Omental fat pad (tissue), 4 donors: Measurements from ENCODE around the gene ETV5. TPM values are rescaled to one million over a fixed set of nuclear protein-coding genes. Genes with fewer than 3 reads are reported as not detected.

ENCODE experiments used
- ATAC-seq: fragments of 150-250 bp; one replicate; pipeline ENCODE4 v1.9.1; 2016; ENCODE audit warnings: mild to moderate bottlenecking, moderate library complexity; ENCODE audit not compliant: low FRiP score
- DNase-seq: peaks from one replicate; pipeline ENCODE4 v3.0.0-alpha.2; 2019; ENCODE audit warnings: low spot score
- total RNA-seq, 4 donors: library from RNA; depleted of rRNA; stranded (reverse); fragments of >200 nt; gene quantifications; one replicate each; pipeline ENCODE4 v1.1.0, GENCODE V29; 2016
- TF ChIP-seq, protein P1 (sequence below), 3 donors: fragments of 450-650 bp; IDR thresholded peaks; one replicate each; pipeline ENCODE4 v1.5.1; 2016 to 2017; ENCODE audit warnings: antibody characterized with exemption in 3 of 3, mild to moderate bottlenecking in 3 of 3, moderate library complexity in 2 of 3

Gene ETV5
- total RNA-seq, 4 donors from 2014 or later, result 10.3 to 23.3 (median 14.5) TPM

DNA sequence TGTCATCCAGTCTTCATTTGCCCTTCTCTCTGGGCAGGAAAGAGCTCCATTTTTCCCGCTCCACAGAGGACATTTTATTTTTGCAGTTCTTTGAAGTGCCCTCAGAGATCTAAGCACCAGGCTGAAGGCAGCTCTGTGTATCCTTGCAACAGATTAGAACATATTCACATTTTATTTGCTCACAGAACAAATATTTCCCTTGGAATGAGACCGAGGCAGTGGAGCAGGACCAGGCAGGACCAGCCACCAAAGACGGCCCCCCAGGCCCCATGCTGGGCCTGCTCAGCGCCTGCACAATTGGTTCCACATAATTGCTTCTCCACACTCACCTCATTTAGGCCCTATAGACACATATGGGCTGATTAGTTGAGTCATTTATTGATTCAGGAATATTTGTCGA is 15.7 kb upstream of the ETV5 start:
- DNase-seq, result no peak
- no peak for ATAC-seq
- TF ChIP-seq, protein P1, sequence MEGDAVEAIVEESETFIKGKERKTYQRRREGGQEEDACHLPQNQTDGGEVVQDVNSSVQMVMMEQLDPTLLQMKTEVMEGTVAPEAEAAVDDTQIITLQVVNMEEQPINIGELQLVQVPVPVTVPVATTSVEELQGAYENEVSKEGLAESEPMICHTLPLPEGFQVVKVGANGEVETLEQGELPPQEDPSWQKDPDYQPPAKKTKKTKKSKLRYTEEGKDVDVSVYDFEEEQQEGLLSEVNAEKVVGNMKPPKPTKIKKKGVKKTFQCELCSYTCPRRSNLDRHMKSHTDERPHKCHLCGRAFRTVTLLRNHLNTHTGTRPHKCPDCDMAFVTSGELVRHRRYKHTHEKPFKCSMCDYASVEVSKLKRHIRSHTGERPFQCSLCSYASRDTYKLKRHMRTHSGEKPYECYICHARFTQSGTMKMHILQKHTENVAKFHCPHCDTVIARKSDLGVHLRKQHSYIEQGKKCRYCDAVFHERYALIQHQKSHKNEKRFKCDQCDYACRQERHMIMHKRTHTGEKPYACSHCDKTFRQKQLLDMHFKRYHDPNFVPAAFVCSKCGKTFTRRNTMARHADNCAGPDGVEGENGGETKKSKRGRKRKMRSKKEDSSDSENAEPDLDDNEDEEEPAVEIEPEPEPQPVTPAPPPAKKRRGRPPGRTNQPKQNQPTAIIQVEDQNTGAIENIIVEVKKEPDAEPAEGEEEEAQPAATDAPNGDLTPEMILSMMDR (IDR thresholded peaks at IDR 0.05), result no peak

DNA sequence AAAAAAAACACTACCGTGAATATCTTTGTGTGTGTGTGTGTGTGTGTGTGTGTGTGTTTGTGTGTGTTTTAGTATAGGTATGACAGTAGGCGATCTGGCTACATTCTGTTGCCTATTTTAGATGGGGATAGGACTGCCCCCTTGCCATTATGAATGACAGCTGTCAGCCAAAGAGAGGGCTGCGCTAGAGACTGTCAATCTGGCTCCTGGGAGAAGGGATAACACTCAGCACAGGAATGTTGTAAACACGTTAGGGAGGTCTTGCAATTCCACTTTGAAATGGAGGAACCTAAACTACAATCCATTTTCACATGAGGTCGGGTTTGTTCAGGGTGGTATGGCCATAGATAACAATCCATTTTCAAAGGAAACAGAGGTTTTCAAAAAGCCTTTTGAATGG is 14.1 kb upstream of the ETV5 start:
- no peak for ATAC-seq
- TF ChIP-seq, protein P1 (IDR thresholded peaks at IDR 0.05), result no peak

DNA sequence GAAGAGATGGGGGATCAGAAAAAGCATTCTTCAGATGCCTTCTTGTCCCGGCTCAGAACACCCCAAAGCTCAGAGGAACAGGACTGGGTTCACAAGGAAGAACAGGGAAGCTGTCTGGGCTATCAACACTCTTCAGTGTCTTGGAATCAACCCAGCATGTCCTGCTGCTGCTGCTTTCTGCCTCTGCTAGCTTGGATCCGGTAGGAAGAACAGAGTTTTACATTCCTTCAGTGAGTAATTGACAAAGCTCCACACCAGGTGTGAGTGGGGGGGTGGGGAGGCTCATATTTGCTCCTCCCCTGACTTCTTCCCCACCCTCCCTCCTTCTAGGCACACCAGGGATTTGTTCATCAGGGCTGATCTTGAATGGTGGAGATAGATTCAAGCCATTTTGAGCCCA is 13.1 kb upstream of the ETV5 start:
- no peak for ATAC-seq
- TF ChIP-seq, protein P1 (IDR thresholded peaks at IDR 0.05), result no peak
- DNase-seq, result no peak

More for the DNA sequence above, 14.1 kb upstream of the ETV5 start:
- DNase-seq, result no peak

DNA sequence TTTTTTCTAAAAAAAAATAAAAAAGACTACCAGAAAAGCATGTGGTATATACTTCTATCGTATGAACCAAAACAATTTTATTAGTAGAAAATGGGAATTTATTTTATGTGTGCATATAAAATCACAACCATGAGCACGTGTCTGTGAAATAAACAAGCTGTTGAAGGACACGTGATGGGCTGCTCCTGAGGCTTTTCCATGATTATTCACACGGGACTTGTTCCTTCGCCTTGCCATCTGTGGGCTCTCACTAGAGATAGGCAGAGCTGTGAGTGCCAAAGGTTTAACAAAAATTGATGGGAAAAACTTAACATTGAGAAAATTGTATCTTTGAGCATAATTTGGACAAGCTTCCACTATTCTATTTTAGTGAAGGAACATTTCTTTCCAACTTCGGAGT is 12.4 kb upstream of the ETV5 start:
- ATAC-seq, result no peak
- no peak for DNase-seq

DNA sequence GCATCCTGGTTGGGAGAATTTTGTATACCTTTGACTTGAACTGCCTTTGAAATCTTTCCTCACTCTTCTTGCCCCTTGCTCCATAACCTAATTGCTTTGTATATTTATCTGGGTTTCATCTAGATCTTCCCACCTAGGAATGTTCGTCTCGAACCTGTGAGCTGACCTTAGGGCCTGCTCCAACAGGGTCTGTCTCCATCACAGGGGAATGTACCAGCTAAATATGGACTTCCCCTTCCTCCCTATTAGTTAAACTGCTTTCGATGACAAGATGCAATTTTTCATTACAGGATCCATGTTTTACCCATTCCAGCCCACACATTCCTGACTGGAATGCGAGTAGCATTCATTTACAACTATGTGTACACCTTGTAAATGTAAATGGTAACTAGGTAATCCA is 10.6 kb upstream of the ETV5 start:
- DNase-seq (no peak), ATAC-seq (no peak)
- TF ChIP-seq, protein P1 (IDR thresholded peaks at IDR 0.05), result no peak

More for the DNA sequence above, 12.4 kb upstream of the ETV5 start:
- TF ChIP-seq, protein P1 (IDR thresholded peaks at IDR 0.05), result no peak

DNA sequence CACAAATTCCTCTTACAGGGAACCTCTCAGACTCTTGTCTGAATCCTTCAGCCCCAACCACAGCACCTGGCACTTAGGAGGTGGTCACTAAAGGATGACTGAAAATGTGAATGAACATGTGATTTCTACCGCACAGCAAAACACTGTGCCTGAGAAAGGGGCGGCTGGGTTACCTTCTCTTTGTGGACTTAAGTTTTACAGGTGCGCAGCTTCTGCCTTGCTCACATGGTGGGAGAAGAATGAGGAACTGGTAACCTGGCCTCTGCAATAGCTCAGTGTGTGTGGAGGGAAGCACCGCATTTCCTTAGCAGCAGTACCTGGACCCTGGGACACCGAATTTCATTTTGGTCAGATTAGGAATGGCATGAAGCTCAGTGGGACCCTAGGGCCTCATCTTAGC is 9.8 kb upstream of the ETV5 start:
- TF ChIP-seq, protein P1 (IDR thresholded peaks at IDR 0.05), result no peak
- no peak for ATAC-seq

DNA sequence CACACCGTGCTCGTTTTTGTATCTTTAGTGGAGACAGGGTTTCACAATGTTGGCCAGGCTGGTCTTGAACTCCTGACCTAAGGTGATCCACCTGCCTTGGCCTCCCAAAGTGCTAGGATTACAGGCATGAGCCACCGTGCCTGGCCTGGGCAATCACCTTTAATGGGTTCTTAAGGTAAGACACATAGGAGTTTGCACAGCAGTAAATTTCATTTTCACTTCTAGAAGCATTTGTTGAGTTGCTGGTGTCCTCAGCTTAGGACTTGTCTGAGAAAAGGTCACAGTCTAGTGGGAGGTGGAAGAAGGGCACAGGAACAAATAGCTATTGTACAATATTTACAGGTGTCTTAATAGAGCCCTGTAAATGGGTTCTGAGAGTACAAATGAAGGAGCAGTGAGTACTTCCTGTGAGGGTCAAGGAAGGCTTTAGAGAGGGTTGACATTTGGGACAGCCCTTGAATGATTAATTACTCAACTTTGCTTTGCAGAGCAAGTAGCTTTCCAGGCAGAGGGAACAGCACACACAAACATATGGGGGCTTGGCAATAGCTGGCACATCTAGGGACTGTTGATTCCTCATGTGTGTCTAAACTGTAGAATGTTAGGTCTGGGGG is 8.7 kb upstream of the ETV5 start:
- ATAC-seq (no peak), DNase-seq (no peak)
- TF ChIP-seq, protein P1 (IDR thresholded peaks at IDR 0.05), result no peak

More for the DNA sequence above, 9.8 kb upstream of the ETV5 start:
- no peak for DNase-seq
